Measurements from ENCODE around the gene UNC45B. TPM values are rescaled to one million over a fixed set of nuclear protein-coding genes. Genes with fewer than 3 reads are reported as not detected.

UNC45B gene
- total RNA-seq, 1 experiment from 2014 or later, result 0.07 TPM

GRCh38 chr17:35160354-35161201 is 13.0 kb downstream of the UNC45B start (continued):
- TF ChIP-seq ZNF281 (CRISPR knock-in tag; IDR thresholded peaks at IDR 0.05) (no peak), FOXP1 (CRISPR knock-in tag; IDR thresholded peaks at IDR 0.05; ENCODE audit: borderline replicate concordance) (no peak), ZNF219 (CRISPR knock-in tag; IDR thresholded peaks at IDR 0.05; ENCODE audit: borderline replicate concordance) (no peak)

GRCh38 chr17:35161281-35161761 is 13.7 kb downstream of the UNC45B start:
- no peak for ATAC-seq
- peaks cover 4% of the 10 kb centered on the region; the same call in 1 of the 2 replicates for H3K9me3 Mint-ChIP-seq
- no peak for DNase-seq (ENCODE audit: low spot score)
- no peaks in the 10 kb centered on the region for H3K36me3 Mint-ChIP-seq
- no peak overlapping the region for H3K4me3 Mint-ChIP-seq
- ChIA-PET CTCF (no interaction called here), POLR2A (interaction anchor here (0.6 kb wide), 1 partner anchor 20 kb away, joined by 5 read pairs; no protein-coding TSS in a partner anchor)
- no peak overlapping the region for H3K27ac Mint-ChIP-seq
- H3K27me3 Mint-ChIP-seq (ENCODE audit: low read depth), result peaks cover 10% of the 10 kb centered on the region
- peaks cover 8% of the 10 kb centered on the region for H3K4me1 Mint-ChIP-seq
- TF ChIP-seq USF2 (CRISPR knock-in tag; IDR thresholded peaks at IDR 0.05), result no peak
- TF ChIP-seq ERG (CRISPR knock-in tag; IDR thresholded peaks at IDR 0.05), result no peak
- no peak for TF ChIP-seq NFE2L1 (CRISPR knock-in tag; IDR thresholded peaks at IDR 0.05)
- no peak for TF ChIP-seq TP53 (CRISPR knock-in tag; IDR thresholded peaks at IDR 0.05)
- no peak for TF ChIP-seq MXD4 (CRISPR knock-in tag; IDR thresholded peaks at IDR 0.05; ENCODE audit: borderline replicate concordance)
- no peak for TF ChIP-seq NR2C2 (CRISPR knock-in tag; IDR thresholded peaks at IDR 0.05)
- no peak for TF ChIP-seq ATF2 (CRISPR knock-in tag; IDR thresholded peaks at IDR 0.05; ENCODE audit: borderline replicate concordance, low read depth)
- no peak for TF ChIP-seq MAX (CRISPR knock-in tag; IDR thresholded peaks at IDR 0.05)
- no peak for TF ChIP-seq AR (CRISPR knock-in tag; IDR thresholded peaks at IDR 0.05)
- no peak for TF ChIP-seq ATF6 (CRISPR knock-in tag; IDR thresholded peaks at IDR 0.05)
- TF ChIP-seq CDX4 (CRISPR knock-in tag; IDR thresholded peaks at IDR 0.05; ENCODE audit: borderline replicate concordance), result no peak
- no peak for TF ChIP-seq STAT6 (CRISPR knock-in tag; conservative IDR thresholded peaks at IDR 0.05; ENCODE audit: low read depth)
- no peak for TF ChIP-seq SMAD3 (CRISPR knock-in tag; IDR thresholded peaks at IDR 0.05; ENCODE audit: borderline replicate concordance)
- no peak for TF ChIP-seq OVOL2 (CRISPR knock-in tag; IDR thresholded peaks at IDR 0.05; ENCODE audit: borderline replicate concordance)
- TF ChIP-seq ZNF138 (CRISPR knock-in tag; conservative IDR thresholded peaks at IDR 0.05), result no peak
